SK-N-SH treated with all-trans-retinoic acid at 6 μM for 48 hours (cell line): ENCODE data around the gene OSM.
A peak's percentile ranks its signal among the peaks of the same experiment; 100 is the strongest.
"Not testable (repeated sequence)": the region's sequence is repeated elsewhere in the genome, so short reads cannot be mapped to it uniquely, and the experiment has no call there.

ENCODE experiments used
- ATAC-seq: fragments of 200-7000 bp; cut with Tn5 transposase; 3 replicates; pipeline ENCODE4 v1.9.1; 2020; ENCODE audit warnings: mild to moderate bottlenecking, moderate library complexity
- ARNTL ChIP-seq: fragments of 450-650 bp; formaldehyde crosslinking; IDR thresholded peaks from 2 replicates; pipeline ENCODE4 v1.5.0; 2020; ENCODE audit warnings: low read depth, mild to moderate bottlenecking, moderate library complexity, borderline replicate concordance
- CREB5 ChIP-seq: fragments of 250-450 bp; sonication (Bioruptor Pico); IDR thresholded peaks from 2 replicates; pipeline ENCODE4 v1.5.1; 2020; ENCODE audit warnings: low read depth, mild to moderate bottlenecking, moderate library complexity
- CSDC2 ChIP-seq: fragments of 250-450 bp; sonication (Bioruptor Pico); IDR thresholded peaks from 2 replicates; pipeline ENCODE4 v1.5.0; 2020; ENCODE audit warnings: mild to moderate bottlenecking, moderate library complexity
- CSRNP3 ChIP-seq: fragments of 250-450 bp; sonication (Bioruptor Pico); IDR thresholded peaks from 2 replicates; pipeline ENCODE4 v1.5.1; 2021; ENCODE audit warnings: mild to moderate bottlenecking, moderate library complexity
- ESRRG ChIP-seq: fragments of 250-450 bp; sonication (Bioruptor Pico); IDR thresholded peaks from 2 replicates; pipeline ENCODE4 v1.6.1; 2021; ENCODE audit warnings: mild to moderate bottlenecking
- GLIS3 ChIP-seq: fragments of 250-450 bp; sonication (Bioruptor Pico); IDR thresholded peaks from 2 replicates; pipeline ENCODE4 v1.5.0; 2020; ENCODE audit warnings: mild to moderate bottlenecking, moderate library complexity
- ISL1 ChIP-seq: fragments of 250-450 bp; sonication (Bioruptor Pico); IDR thresholded peaks from 2 replicates; pipeline ENCODE4 v2.1.2; 2022; ENCODE audit warnings: mild to moderate bottlenecking, moderate library complexity
- OSR1 ChIP-seq: fragments of 250-450 bp; sonication (Bioruptor Pico); IDR thresholded peaks from 2 replicates; pipeline ENCODE4 v1.8.0; 2022; ENCODE audit warnings: moderate library complexity, mild to moderate bottlenecking, inconsistent platforms
- POU6F1 ChIP-seq: fragments of 250-450 bp; sonication (Bioruptor Pico); IDR thresholded peaks from 2 replicates; pipeline ENCODE4 v1.8.0; 2021; ENCODE audit warnings: low read depth, mild to moderate bottlenecking, moderate library complexity, borderline replicate concordance
- PPARA ChIP-seq: fragments of 250-450 bp; sonication (Bioruptor Pico); IDR thresholded peaks from 2 replicates; pipeline ENCODE4 v1.5.0; 2020; ENCODE audit warnings: mild to moderate bottlenecking, borderline replicate concordance
- RARB ChIP-seq: fragments of 250-450 bp; sonication (Bioruptor Pico); IDR thresholded peaks from 2 replicates; pipeline ENCODE4 v1.8.0; 2021; ENCODE audit warnings: mild to moderate bottlenecking, moderate library complexity
- SNAI2 ChIP-seq: fragments of 250-450 bp; sonication (Bioruptor Pico); IDR thresholded peaks from 2 replicates; pipeline ENCODE4 v1.5.0; 2020; ENCODE audit warnings: mild to moderate bottlenecking, moderate library complexity
- TCF4 ChIP-seq: fragments of 250-450 bp; sonication (Bioruptor Pico); IDR thresholded peaks from 2 replicates; pipeline ENCODE4 v1.8.0; 2021; ENCODE audit warnings: mild to moderate bottlenecking, moderate library complexity, borderline replicate concordance
- TSHZ2 ChIP-seq: fragments of 250-450 bp; sonication (Bioruptor Pico); IDR thresholded peaks from 2 replicates; pipeline ENCODE4 v1.5.0; 2020; ENCODE audit warnings: mild to moderate bottlenecking, moderate library complexity
- ZC3H10 ChIP-seq: fragments of 250-450 bp; sonication (Bioruptor Pico); IDR thresholded peaks from 2 replicates; pipeline ENCODE4 v1.5.1; 2021; ENCODE audit warnings: mild to moderate bottlenecking, moderate library complexity
- ZFP3 ChIP-seq: fragments of 250-450 bp; sonication (Bioruptor Pico); IDR thresholded peaks from 2 replicates; pipeline ENCODE4 v1.5.0; 2020; ENCODE audit warnings: mild to moderate bottlenecking, moderate library complexity
- ZFP30 ChIP-seq: fragments of 450-650 bp; formaldehyde crosslinking; IDR thresholded peaks from 2 replicates; pipeline ENCODE4 v1.5.0; 2022; ENCODE audit warnings: mild to moderate bottlenecking, moderate library complexity
- ZNF565 ChIP-seq: fragments of 450-650 bp; formaldehyde crosslinking; conservative IDR thresholded peaks from 2 replicates; pipeline ENCODE4 v1.5.0; 2020; ENCODE audit warnings: low read depth, mild to moderate bottlenecking, moderate library complexity
- ZNF70 ChIP-seq: fragments of 450-650 bp; formaldehyde crosslinking; IDR thresholded peaks from 2 replicates; pipeline ENCODE4 v1.5.0; 2020; ENCODE audit warnings: mild to moderate bottlenecking, moderate library complexity
- ZNF8 ChIP-seq: fragments of 450-650 bp; formaldehyde crosslinking; IDR thresholded peaks from 2 replicates; pipeline ENCODE4 v1.5.0; 2020; ENCODE audit warnings: mild to moderate bottlenecking, moderate library complexity

The OSM gene

GRCh38 chr22:30236875-30237274 lies 29.8 kb downstream of the OSM start:
- TF ChIP-seq OSR1 (CRISPR knock-in tag) (no peak), ARNTL (no peak), ZFP30 (CRISPR knock-in tag) (no peak), GLIS3 (CRISPR knock-in tag) (no peak), RARB (no peak), POU6F1 (no peak), CSDC2 (no peak), TCF4 (no peak), ESRRG (no peak)
- no peak for ATAC-seq

GRCh38 chr22:30235687-30236170 lies 30.9 kb downstream of the OSM start:
- no peak for TF ChIP-seq ZC3H10 (CRISPR knock-in tag)
- no peak for TF ChIP-seq ZNF70 (CRISPR knock-in tag)
- TF ChIP-seq CSRNP3 (CRISPR knock-in tag), result no peak
- no peak for TF ChIP-seq ISL1 (CRISPR knock-in tag)
- no peak for TF ChIP-seq CREB5 (CRISPR knock-in tag)
- no peak for TF ChIP-seq ZFP30 (CRISPR knock-in tag)
- TF ChIP-seq TCF4, result no peak
- TF ChIP-seq PPARA, result no peak
- TF ChIP-seq POU6F1, result no peak
- peak; percentile 84 for ATAC-seq

- no peak for TF ChIP-seq ZFP3 (CRISPR knock-in tag)
- no peak for TF ChIP-seq CREB5 (CRISPR knock-in tag)
- TF ChIP-seq ZC3H10 (CRISPR knock-in tag), result no peak
- TF ChIP-seq SNAI2, result no peak
- TF ChIP-seq ZNF8 (CRISPR knock-in tag), result no peak
- TF ChIP-seq POU6F1, result no peak
- TF ChIP-seq TSHZ2, result no peak
- no peak for TF ChIP-seq RARB
- no peak for TF ChIP-seq OSR1 (CRISPR knock-in tag)
- TF ChIP-seq CSDC2, result no peak
- TF ChIP-seq ZNF565 (CRISPR knock-in tag), result no peak
- no peak for TF ChIP-seq ZNF70 (CRISPR knock-in tag)
- TF ChIP-seq ISL1 (CRISPR knock-in tag), result no peak
- TF ChIP-seq PPARA, result no peak
- ATAC-seq, result peak; percentile 24
Measured at GRCh38 chr22:30234786-30235470, 31.7 kb downstream of the OSM start.

- not testable (repeated sequence) for ATAC-seq
Measured at GRCh38 chr22:30234325-30234724, 32.3 kb downstream of the OSM start.
